NCI-H526 (cell line): Measurements from ENCODE around the gene MAPK8IP2.

Experiments used
- DNase-seq, 2 experiments: peaks; one replicate each; lab custom pipeline; 2025; lab: John Stamatoyannopoulos, UW

Gene MAPK8IP2

GRCh38 chr22:50575426-50575941 lies 25.1 kb upstream of the MAPK8IP2 start:
- DNase-seq: no peak

GRCh38 chr22:50576070-50576469 lies 24.5 kb upstream of the MAPK8IP2 start:
- DNase-seq: peak; percentile 35 to 66

DNA sequence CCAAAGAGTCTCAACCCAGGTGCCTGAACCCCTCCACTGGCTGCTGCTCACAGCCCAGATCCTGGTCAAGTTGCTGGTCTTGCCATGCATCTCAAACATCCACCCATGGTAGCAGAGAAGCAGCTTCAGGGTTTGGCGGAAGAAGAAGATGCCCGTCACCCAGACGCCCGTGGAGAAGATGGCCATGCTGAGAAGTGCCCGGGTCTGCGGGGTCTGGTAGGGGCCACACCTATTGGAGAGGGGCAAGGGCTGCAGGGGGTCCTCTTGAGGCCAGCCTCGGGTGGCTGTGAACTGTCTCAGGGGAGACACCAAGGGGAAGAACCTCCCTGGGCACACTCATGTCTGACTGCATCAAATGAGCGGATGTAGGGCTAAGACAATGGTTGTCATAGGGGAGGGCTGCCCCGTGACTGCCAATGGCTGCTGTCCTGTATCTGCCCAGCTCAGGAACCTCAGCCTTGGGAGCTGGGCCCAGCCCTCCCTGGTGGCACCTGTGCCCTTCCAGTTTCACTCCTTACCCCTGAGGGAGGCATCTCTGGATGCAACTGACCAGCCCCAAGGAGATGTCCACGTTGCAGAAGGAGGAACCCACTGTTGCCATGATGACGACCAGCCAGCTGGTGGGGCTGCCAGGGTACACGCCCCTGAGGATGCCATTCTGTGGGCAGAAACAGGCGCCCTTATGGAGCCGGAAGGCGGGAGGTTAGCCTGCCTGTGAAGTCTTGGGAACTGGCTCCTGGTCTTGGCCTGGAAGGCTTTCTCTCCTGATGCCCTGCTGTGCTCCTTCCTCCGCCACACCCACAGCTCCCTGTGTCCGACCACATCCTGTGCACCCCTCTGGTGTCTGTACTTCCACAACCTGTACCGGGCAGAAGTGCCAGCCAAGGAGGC lies 23.5 kb upstream of the MAPK8IP2 start:
- DNase-seq: no peak

DNA sequence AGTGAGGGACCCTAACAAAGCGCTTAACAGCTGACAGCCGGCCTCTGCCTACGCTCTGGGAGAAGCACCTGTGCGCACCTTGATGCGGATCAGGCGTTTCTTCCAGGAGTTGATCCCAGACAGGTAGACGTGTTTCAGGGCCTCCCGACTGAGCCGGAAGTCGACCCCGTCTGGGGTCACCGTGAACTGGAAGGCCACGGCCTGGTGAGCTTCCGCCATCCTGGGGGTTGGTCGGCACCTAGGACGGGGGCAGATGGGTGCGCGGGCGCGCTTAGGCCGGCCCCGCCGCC lies 23.0 kb upstream of the MAPK8IP2 start:
- no peak for DNase-seq

DNA sequence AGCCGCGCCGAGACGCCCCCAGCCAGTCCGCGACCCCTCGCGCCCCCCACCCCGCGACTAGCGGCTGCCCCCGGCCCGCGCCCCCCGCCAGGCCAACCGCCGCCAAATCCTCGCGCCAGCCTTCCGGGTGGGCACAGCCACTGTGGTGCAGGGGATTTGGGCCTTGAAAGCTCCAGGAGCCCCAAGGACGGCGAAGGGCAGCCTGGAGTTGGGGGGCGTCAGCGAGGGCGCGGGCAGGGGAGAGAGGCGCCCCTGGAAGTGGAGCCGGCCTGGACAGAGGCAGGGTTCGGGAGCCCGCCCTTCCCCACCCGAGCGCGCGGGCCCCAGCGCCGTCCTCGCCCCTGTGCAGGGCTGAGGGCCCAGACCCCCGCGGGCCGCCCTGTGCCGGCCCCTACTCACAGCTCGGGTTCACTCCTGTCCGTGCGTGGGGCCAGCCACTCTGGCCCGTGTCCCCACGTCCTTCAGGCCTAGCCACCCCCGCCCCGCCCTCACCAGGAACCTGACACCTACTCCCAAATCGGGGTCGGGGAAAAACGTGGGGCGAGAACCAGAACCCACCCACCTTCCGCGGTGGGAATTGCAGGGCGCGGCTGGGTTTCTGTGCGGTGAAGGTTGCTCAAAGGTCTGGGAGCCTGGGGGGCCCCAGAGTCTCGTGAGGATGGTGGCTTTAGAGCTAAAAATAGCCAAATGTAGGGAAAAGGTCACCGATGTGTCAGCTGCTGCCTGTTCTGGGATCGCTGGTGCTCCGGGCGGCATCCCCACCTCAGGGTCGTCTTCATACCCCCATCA lies 22.4 kb upstream of the MAPK8IP2 start, which contains the start of gene CPT1B:
Gene CPT1B, minus strand, starts transcription at position 441 of the 789 bp plus-strand sequence. CDS start 512 bp downstream, outside the sequence.
- DNase-seq: no peak

DNA sequence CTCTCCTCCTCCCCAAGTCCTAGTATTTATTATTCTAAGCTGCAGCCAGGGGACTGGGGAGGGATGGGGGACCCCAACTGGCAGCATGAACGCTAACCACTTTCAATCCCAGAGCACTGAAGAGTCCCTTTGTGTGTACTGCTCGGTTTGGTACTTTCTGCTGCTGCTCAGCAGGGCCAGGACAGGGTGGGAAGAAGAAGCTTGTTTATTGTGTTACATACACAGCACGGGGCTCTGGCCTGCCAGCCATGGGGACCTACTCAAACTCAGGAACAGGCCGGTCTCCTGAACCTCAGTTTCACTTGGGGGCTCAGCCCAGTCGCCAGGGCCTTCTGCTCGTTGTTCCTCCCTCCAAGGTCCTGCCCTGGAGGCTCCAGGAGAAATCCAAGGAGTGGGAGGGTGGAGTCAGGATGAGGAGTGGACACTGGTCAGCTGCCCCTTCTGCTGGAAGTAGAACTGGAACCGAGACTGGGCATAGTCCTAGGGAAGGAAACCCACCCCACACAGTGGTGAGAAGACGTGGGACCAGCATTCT lies 21.8 kb upstream of the MAPK8IP2 start:
- no peak for DNase-seq

- DNase-seq: no peak
These were observed 20.8 kb upstream of the MAPK8IP2 start for GRCh38 chr22:50579752-50580151.

- DNase-seq: no peak
These were observed 19.3 kb upstream of the MAPK8IP2 start for GRCh38 chr22:50581031-50581949.

- no peak for DNase-seq
These were observed 18.6 kb upstream of the MAPK8IP2 start for GRCh38 chr22:50581950-50582492.

DNA sequence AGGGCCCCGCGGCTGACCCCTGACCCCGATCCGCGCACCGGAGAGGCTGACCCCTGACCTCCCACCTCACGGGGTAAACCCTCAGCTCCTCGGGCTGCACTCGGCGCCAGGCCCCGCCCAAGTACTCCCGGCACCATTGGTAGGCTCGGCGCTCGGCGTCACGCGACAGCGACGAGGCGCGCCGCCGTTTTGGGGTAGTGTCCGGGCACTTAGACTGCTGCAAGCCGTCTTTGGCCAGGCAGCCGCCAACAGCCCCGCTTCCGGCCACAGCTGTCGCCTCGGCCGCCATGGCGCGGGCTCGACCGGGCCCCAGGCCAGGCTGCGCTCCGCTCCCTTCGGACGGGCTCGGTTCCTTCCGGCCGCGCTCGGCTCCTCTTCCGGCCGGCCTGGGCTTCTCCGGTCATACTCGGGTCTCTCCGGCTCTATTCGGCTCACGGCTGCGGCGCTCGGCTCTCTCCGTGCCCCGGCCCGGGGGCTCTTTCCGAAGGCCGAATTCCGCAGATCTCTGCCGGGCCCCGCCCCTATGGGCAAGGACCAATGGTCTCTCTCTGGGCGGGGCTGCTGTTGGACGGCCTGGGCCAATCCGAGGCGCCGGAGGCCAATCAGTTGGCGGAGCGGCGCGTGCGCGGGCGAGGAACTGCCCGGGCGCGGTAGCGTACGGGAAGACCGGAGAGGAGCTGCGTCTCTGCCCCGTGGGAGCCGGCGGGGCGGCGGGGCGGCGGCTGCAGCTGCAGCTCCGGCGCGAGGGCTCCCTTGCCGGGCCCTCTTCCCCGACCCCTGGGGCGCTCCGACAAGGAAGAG lies 17.9 kb upstream of the MAPK8IP2 start, which contains the start of gene CHKB:
Gene CHKB, minus strand, starts transcription at position 357 of the 801 bp plus-strand sequence. Its CDS starts 68 bp downstream, at position 289.
- DNase-seq: peak; percentile 87 to 98

GRCh38 chr22:50583294-50583861 lies 17.2 kb upstream of the MAPK8IP2 start:
- no peak for DNase-seq

- peak in 1 of 2 experiments; percentile 29 for DNase-seq
These were observed 16.2 kb upstream of the MAPK8IP2 start for GRCh38 chr22:50584106-50585096.

DNA sequence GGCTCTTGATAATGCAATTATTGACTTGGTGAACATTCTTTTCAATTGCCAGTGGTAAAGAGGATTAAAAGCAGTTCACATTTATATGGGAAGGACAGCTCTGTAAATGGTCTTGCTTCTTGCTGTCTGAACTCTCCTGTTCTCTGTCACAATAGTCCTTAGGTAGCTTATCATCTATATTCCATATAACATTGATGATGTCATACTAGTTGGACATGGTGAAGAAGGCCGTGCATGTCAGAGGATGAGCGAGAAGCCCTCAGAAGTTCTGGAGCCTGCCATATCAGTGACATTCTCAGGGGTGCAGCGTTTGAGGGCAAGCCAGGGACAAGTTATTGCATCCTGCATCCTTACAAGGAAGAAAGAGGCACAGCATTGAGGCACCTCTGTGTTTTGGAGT lies 15.4 kb upstream of the MAPK8IP2 start:
- no peak for DNase-seq

DNA sequence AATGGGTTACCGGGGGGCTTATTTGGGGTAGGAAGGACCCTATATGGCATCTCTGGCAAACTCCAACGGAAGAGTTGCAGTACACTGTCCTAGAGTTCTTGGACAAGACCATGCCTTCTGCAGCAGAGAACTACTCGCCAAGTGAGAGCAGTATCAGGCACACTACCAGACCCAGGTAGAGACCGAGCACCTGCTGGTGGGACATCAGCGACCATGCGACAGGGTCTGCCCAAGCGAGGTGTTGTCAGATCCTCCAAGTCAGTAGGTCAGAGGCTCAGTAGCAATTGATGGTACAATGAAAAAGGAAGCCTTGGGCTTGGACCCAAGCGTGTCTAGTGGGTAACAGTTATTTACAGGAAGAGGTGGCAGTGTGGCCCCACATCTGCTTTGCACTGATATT lies 14.8 kb upstream of the MAPK8IP2 start:
- no peak for DNase-seq

- no peak for DNase-seq
These were observed 14.2 kb upstream of the MAPK8IP2 start for GRCh38 chr22:50586416-50586815.

- DNase-seq: no peak
These were observed 13.2 kb upstream of the MAPK8IP2 start for GRCh38 chr22:50587407-50587806.

- DNase-seq: no peak
These were observed 5.4 kb upstream of the MAPK8IP2 start for GRCh38 chr22:50595189-50595588.

DNA sequence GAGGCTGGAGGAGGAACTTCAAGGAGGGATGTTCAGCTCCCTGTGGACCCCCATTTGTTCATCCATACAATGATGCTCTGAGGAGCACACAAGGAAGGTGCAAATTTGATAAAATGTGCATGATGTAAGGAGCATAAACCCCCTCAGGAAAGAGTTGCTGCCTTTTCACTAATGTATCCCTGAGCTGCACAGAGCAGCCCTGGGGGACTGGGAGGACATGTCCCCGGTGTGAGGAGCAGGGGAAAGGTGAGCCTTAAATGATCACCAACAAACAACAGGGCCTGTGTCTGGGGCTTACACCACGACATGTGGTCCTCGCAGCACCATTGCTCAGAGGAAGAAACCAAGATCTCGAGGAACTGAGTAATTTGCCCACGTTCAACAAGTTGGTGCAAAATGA lies 3.5 kb upstream of the MAPK8IP2 start:
- no peak for DNase-seq
